NCI-H1105 treated with DMSO at 0.1 percent for 48 hours (cell line): Measurements from ENCODE around the gene ASB18.

Source experiments
- DNase-seq: peaks from one replicate; lab custom pipeline; 2025; lab: John Stamatoyannopoulos, UW

Gene ASB18

GRCh38 chr2:236208019-236208926 lies 55.9 kb downstream of the ASB18 start:
- DNase-seq: no peak

GRCh38 chr2:236207472-236207871 lies 56.7 kb downstream of the ASB18 start:
- DNase-seq: no peak

- no peak for DNase-seq
Observed at GRCh38 chr2:236205867-236206645, 58.1 kb downstream of the ASB18 start.

- no peak for DNase-seq
Observed at GRCh38 chr2:236204953-236205352, 59.3 kb downstream of the ASB18 start.

- no peak for DNase-seq
Observed at GRCh38 chr2:236200378-236200777, 63.8 kb downstream of the ASB18 start.

GRCh38 chr2:236196366-236196765 lies 67.8 kb downstream of the ASB18 start:
- DNase-seq: no peak

- DNase-seq: no peak
Observed at GRCh38 chr2:236195726-236196125, 68.5 kb downstream of the ASB18 start.

- no peak for DNase-seq
Observed at GRCh38 chr2:236194786-236195185, 69.4 kb downstream of the ASB18 start.

GRCh38 chr2:236193026-236193425 lies 71.2 kb downstream of the ASB18 start:
- no peak for DNase-seq

- DNase-seq: no peak
Observed at GRCh38 chr2:236190674-236191073, 73.5 kb downstream of the ASB18 start.

- no peak for DNase-seq
Observed at GRCh38 chr2:236184701-236185100, 79.5 kb downstream of the ASB18 start.

- DNase-seq: peak; percentile 69
Observed at GRCh38 chr2:236180831-236181453, 83.3 kb downstream of the ASB18 start.

GRCh38 chr2:236180076-236180816 lies 84.0 kb downstream of the ASB18 start:
- no peak for DNase-seq

GRCh38 chr2:236179236-236180075 lies 84.8 kb downstream of the ASB18 start:
- DNase-seq: no peak

- no peak for DNase-seq
Observed at GRCh38 chr2:236178890-236179235, 85.3 kb downstream of the ASB18 start.

GRCh38 chr2:236177967-236178889 lies 86.0 kb downstream of the ASB18 start:
- DNase-seq: peak; percentile 45

GRCh38 chr2:236177604-236177966 lies 86.6 kb downstream of the ASB18 start:
- peak; percentile 10 for DNase-seq

GRCh38 chr2:236176951-236177350 lies 87.3 kb downstream of the ASB18 start:
- DNase-seq: no peak

- DNase-seq: no peak
Observed at GRCh38 chr2:236176417-236176816, 87.8 kb downstream of the ASB18 start.

GRCh38 chr2:236175548-236176150 lies 88.6 kb downstream of the ASB18 start:
- DNase-seq: no peak
